Sigmoid colon (tissue), 7 donors: Measurements from ENCODE around the gene ACY1. TPM values are rescaled to one million over a fixed set of nuclear protein-coding genes. Genes with fewer than 3 reads are reported as not detected.

Experiments
- DNase-seq: peaks from one replicate; pipeline ENCODE4 v3.0.0-alpha.2; 2019
- H3K27ac ChIP-seq, 4 donors: fragments of 200-600 bp; sonication (generic); one replicate each; pipeline ENCODE4 v1.5.1; 2016 to 2019; ENCODE audit warnings: mild to moderate bottlenecking in 1 of 4
- H3K27me3 ChIP-seq, 3 donors: fragments of 200-600 bp; sonication (generic); one replicate each; pipeline ENCODE4 v1.5.1; 2019; ENCODE audit warnings: mild to moderate bottlenecking in 1 of 3
- H3K36me3 ChIP-seq, 4 donors: fragments of 200-600 bp; sonication (generic); one replicate each; pipeline ENCODE4 v1.5.1; 2016 to 2019
- H3K4me1 ChIP-seq, 4 donors: fragments of 200-600 bp; sonication (generic); one replicate each; pipeline ENCODE4 v1.5.1; 2017 to 2019
- H3K4me3 ChIP-seq, 4 donors: fragments of 200-600 bp; sonication (generic); one replicate each; pipeline ENCODE4 v1.5.1; 2017 to 2019; ENCODE audit warnings: mild to moderate bottlenecking in 2 of 4, moderate library complexity in 1 of 4
- H3K9me3 ChIP-seq, 4 donors: fragments of 200-600 bp in 3 of 4; sonication (generic) in 3 of 4; one replicate each; pipeline versions ENCODE4 v1.5.1 to v1.6.1; 2013 to 2019
- CTCF ChIP-seq, 4 experiments: fragments of 450-650 bp in 3 of 4; fragments of 200-600 bp in 1 of 4; IDR thresholded peaks; one replicate each; pipeline ENCODE4 v1.5.1; 2016 to 2019; ENCODE audit warnings: antibody characterized with exemption in 4 of 4, mild to moderate bottlenecking in 3 of 4, moderate library complexity in 2 of 4
- EP300 ChIP-seq, 4 donors: sonication (generic); formaldehyde crosslinking; IDR thresholded peaks; one replicate each; pipeline ENCODE4 v1.6.1; 2017; ENCODE audit warnings: antibody characterized with exemption in 4 of 4
- POLR2A ChIP-seq, 2 donors: fragments of 450-650 bp; IDR thresholded peaks; one replicate each; pipeline ENCODE4 v1.6.1; 2016; ENCODE audit warnings: antibody characterized with exemption in 2 of 2, mild to moderate bottlenecking in 2 of 2, moderate library complexity in 2 of 2
- POLR2AphosphoS5 ChIP-seq, 4 donors: sonication (generic); formaldehyde crosslinking; IDR thresholded peaks; one replicate each; pipeline ENCODE4 v1.6.1; 2017; ENCODE audit warnings: antibody characterized with exemption in 4 of 4
- WGBS, 2 donors: extraction: QIAGEN DNeasy Blood & Tissue Kit; methylation state at CpG; one replicate each; pipeline ENCODE4 v1.1.7; 2013; 5-methylcytosine and 5-hydroxymethylcytosine counted together
- intact Hi-C: fragments of 100-400 bp; cut with DNase I; formaldehyde crosslinking; loops from one replicate; pipeline ENCODE4 v1.15.1; 2023
- polyA plus RNA-seq, 3 donors: library from polyadenylated mRNA; stranded (reverse); fragments of 200-250 nt; gene quantifications; one replicate each; pipeline ENCODE4 v1.2.3, GENCODE V29; 2013
- total RNA-seq, 4 donors: library from RNA; depleted of rRNA; stranded (reverse); fragments of >200 nt; gene quantifications; one replicate each; pipeline ENCODE4 v1.1.0, GENCODE V29; 2016
- donor health status: healthy with polysubstance abuse.
- donor health status: Bipolar disorder and iron deficiency.
- donor health status: healthy.

Gene ACY1
- total and polyA plus RNA-seq, 7 donors = 1.4 to 279 (median 25.3) TPM

- Histone ChIP-seq H3K4me3 (peak overlapping the region; percentile 11 to 53 (median 46)), H3K36me3 (peaks cover 0 to 35% (median 9%) of the 10 kb centered on the region in 4 donors), H3K27me3 (no peaks in the 10 kb centered on the region), H3K9me3 (no peaks in the 10 kb centered on the region), H3K27ac (peak overlapping the region; percentile 76 to 81 (median 80)), H3K4me1 (peaks cover 0 to 17% (median 15%) of the 10 kb centered on the region in 4 donors)
- TF ChIP-seq POLR2A (IDR thresholded peaks at IDR 0.05) (no peak), POLR2AphosphoS5 (IDR thresholded peaks at IDR 0.05) (peak in 1 of 4 donors; percentile 30), EP300 (IDR thresholded peaks at IDR 0.05) (no peak), CTCF (IDR thresholded peaks at IDR 0.05) (peak in 3 of 4 experiments; percentile 26 to 51 (median 40))
- no peak for DNase-seq
- intact Hi-C loops = no loop called here
- WGBS, 2 donors = 4 to 11% methylated on average over 97 of the region's 97 CpGs
Observed at GRCh38 chr3:51955893-51956770, 27.2 kb upstream of the ACY1 start.

- Histone ChIP-seq H3K9me3 (no peaks in the 10 kb centered on the region), H3K27me3 (no peaks in the 10 kb centered on the region), H3K4me1 (peaks cover 0 to 20% (median 15%) of the 10 kb centered on the region in 4 donors), H3K27ac (peak overlapping the region in 1 of 4 donors; percentile 80), H3K36me3 (peaks cover 0 to 35% (median 9%) of the 10 kb centered on the region in 4 donors), H3K4me3 (no peak overlapping the region)
- intact Hi-C loops = no loop called here
- DNase-seq = no peak
- no peak for TF ChIP-seq POLR2AphosphoS5 (IDR thresholded peaks at IDR 0.05)
- no peak for TF ChIP-seq POLR2A (IDR thresholded peaks at IDR 0.05)
- no peak for TF ChIP-seq CTCF (IDR thresholded peaks at IDR 0.05)
- TF ChIP-seq EP300 (IDR thresholded peaks at IDR 0.05) = no peak
- WGBS, 2 donors = 96% methylated on average over 15 of the region's 15 CpGs
Observed at GRCh38 chr3:51957520-51958205, 25.7 kb upstream of the ACY1 start.

- H3K4me1 ChIP-seq = peaks cover 0 to 30% (median 15%) of the 10 kb centered on the region in 4 donors
- H3K27ac ChIP-seq = no peak overlapping the region
- no peak for DNase-seq
- H3K36me3 ChIP-seq = peaks cover 0 to 35% (median 9%) of the 10 kb centered on the region in 4 donors
- H3K27me3 ChIP-seq = no peaks in the 10 kb centered on the region
- TF ChIP-seq CTCF (IDR thresholded peaks at IDR 0.05) (no peak), EP300 (IDR thresholded peaks at IDR 0.05) (no peak), POLR2A (IDR thresholded peaks at IDR 0.05) (no peak)
- intact Hi-C loops = no loop called here
- H3K9me3 ChIP-seq = no peaks in the 10 kb centered on the region
- no peak overlapping the region for H3K4me3 ChIP-seq
- WGBS, 2 donors = 94 to 95% methylated on average over 20 of the region's 20 CpGs
Observed at GRCh38 chr3:51958603-51959521, 24.5 kb upstream of the ACY1 start.

- H3K27me3 ChIP-seq = no peaks in the 10 kb centered on the region
- DNase-seq = no peak
- no peaks in the 10 kb centered on the region for H3K9me3 ChIP-seq
- H3K27ac ChIP-seq = no peak overlapping the region
- peaks cover 0 to 35% (median 9%) of the 10 kb centered on the region in 4 donors for H3K36me3 ChIP-seq
- intact Hi-C loops = loop anchor here (10.0 kb wide), 1 partner anchor 565 kb away; the partner anchor contains the start of gene RBM15B
- TF ChIP-seq POLR2AphosphoS5 (IDR thresholded peaks at IDR 0.05) (no peak), EP300 (IDR thresholded peaks at IDR 0.05) (no peak), POLR2A (IDR thresholded peaks at IDR 0.05) (no peak)
- H3K4me1 ChIP-seq = peaks cover 0 to 38% (median 22%) of the 10 kb centered on the region in 4 donors
- no peak overlapping the region for H3K4me3 ChIP-seq
- 95 to 97% methylated on average over 7 of the region's 7 CpGs for WGBS, 2 donors
Observed at GRCh38 chr3:51959651-51960050, 23.7 kb upstream of the ACY1 start.
